Activated T-cell treated with anti-CD3 and anti-CD28 coated beads, Interleukin-2, amount 50 U/mL, for 24 hours (primary cell): Measurements from ENCODE around the gene CARD19.

Experiments used
- DNase-seq: peaks from one replicate; pipeline ENCODE4 v3.0.0-alpha.2; 2020
- H3K27ac Mint-ChIP-seq: 2 replicates; pipeline ENCODE4 v1.8.0; 2020; ENCODE audit warnings: mild to moderate bottlenecking, mixed read lengths
- H3K27me3 Mint-ChIP-seq: 2 replicates; pipeline ENCODE4 v1.8.0; 2020; ENCODE audit warnings: mixed read lengths
- H3K36me3 Mint-ChIP-seq: 2 replicates; pipeline ENCODE4 v1.8.0; 2020; ENCODE audit warnings: low read depth, mixed read lengths
- H3K4me1 Mint-ChIP-seq: 2 replicates; pipeline ENCODE4 v1.8.0; 2020; ENCODE audit warnings: low read depth, mixed read lengths
- H3K4me3 Mint-ChIP-seq: 2 replicates; pipeline ENCODE4 v1.8.0; 2020; ENCODE audit warnings: mild to moderate bottlenecking, moderate library complexity, mixed read lengths
- H3K9me3 Mint-ChIP-seq: 2 replicates; pipeline ENCODE4 v1.8.0; 2020; ENCODE audit warnings: mixed read lengths

CARD19 gene

DNA sequence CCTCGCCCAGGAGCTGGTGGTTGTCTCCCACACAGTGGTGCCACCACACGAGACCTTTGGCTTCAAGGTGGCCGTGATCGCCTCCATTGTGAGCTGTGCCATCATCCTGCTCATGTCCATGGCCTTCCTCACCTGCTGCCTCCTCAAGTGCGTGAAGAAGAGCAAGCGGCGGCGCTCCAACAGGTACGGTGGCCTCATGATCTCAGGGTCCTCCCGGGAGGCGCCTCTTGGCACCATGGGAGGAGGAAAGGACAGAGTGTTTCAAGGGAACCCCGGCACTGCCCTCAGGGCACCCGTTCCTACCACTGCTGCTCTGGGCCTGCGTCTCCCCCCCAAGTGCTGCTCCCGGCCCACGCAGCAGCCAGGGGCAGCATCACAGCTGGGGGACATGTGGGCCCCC, 18.2 kb upstream of the CARD19 start:
- H3K36me3 Mint-ChIP-seq: peaks cover 57% of the 10 kb centered on the region
- H3K27ac Mint-ChIP-seq: peak overlapping the region; percentile 19
- no peak for DNase-seq

DNA sequence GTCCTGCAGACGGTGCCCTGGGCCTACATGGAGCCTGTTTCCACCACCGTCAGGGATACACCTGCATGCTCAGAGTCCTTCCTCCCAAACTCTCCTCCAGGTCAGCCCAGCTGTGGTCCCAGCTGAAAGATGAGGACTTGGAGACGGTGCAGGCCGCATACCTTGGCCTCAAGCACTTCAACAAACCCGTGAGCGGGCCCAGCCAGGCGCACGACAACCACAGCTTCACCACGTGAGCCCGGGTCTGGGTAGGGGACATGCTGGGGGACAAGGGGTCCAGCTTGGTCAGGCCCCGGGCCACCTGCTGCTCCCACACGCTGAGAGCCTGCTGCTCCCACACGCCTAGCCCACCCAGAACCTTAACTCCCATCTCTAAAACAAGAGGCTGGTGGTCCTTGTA, 16.6 kb upstream of the CARD19 start:
- no peak for DNase-seq
- Mint-ChIP-seq H3K27ac (peak overlapping the region; percentile 75), H3K4me3 (no peak overlapping the region)

More for the DNA sequence above, 18.2 kb upstream of the CARD19 start:
- H3K9me3 Mint-ChIP-seq: no peaks in the 10 kb centered on the region
- no peaks in the 10 kb centered on the region for H3K27me3 Mint-ChIP-seq
- H3K4me3 Mint-ChIP-seq: no peak overlapping the region
- H3K4me1 Mint-ChIP-seq: peaks cover 66% of the 10 kb centered on the region

DNA sequence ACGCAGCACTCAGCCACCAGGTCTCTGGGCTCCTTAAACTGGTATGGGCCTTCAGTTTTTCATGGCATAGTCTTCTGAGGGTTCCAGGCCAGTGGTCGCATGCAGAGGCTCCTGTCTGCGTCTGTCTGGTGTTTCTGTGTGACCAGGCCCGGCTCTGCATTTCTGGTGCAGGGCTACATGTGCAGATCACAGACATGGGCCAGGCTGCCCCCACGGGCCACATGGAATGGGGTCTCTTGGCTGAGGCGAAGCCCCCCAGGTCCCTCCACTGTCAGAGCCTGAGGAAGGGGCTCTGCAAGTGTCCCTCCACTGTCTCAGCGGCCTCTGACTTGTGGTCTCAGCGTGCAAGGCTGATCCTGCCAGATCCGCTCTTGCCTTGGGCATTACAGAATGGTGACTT, 15.6 kb upstream of the CARD19 start:
- peaks cover 56% of the 10 kb centered on the region for H3K4me1 Mint-ChIP-seq
- peaks cover 74% of the 10 kb centered on the region for H3K36me3 Mint-ChIP-seq

More for the DNA sequence above, 16.6 kb upstream of the CARD19 start:
- Mint-ChIP-seq H3K36me3 (peaks cover 68% of the 10 kb centered on the region), H3K27me3 (no peaks in the 10 kb centered on the region), H3K4me1 (peaks cover 65% of the 10 kb centered on the region), H3K9me3 (peaks cover 4% of the 10 kb centered on the region)

DNA sequence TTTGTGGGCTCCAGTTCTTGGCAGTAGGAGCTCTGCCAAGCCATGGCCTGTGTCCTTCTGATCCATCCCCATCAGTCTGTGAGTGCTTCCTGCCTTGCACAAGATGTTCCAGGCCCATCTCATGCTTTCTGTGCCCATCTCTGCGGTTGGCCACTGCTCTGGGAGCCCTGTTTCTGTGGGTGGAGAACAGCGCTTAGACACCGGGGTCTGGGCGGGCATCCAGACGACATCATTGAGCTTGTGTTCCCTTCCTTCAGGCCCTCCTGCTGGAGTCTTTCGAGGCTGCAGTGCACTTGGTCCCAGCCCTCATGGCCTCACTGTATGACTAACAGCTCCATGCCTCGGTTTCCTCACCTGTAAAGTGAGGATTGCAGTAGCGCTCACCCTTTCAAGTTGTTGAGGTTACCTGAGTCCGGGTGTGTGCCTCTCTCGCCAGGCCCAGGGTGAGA, 14.9 kb upstream of the CARD19 start:
- Mint-ChIP-seq H3K4me1 (peaks cover 55% of the 10 kb centered on the region), H3K27me3 (no peaks in the 10 kb centered on the region), H3K27ac (peak overlapping the region; percentile 95), H3K9me3 (peaks cover 8% of the 10 kb centered on the region), H3K36me3 (peaks cover 80% of the 10 kb centered on the region), H3K4me3 (no peak overlapping the region)
- peak; percentile 25 for DNase-seq

More for the DNA sequence above, 15.6 kb upstream of the CARD19 start:
- peak overlapping the region; percentile 56 for H3K27ac Mint-ChIP-seq
- H3K27me3 Mint-ChIP-seq: no peaks in the 10 kb centered on the region
- DNase-seq: peak; percentile 23
- H3K9me3 Mint-ChIP-seq: peaks cover 4% of the 10 kb centered on the region
- no peak overlapping the region for H3K4me3 Mint-ChIP-seq

DNA sequence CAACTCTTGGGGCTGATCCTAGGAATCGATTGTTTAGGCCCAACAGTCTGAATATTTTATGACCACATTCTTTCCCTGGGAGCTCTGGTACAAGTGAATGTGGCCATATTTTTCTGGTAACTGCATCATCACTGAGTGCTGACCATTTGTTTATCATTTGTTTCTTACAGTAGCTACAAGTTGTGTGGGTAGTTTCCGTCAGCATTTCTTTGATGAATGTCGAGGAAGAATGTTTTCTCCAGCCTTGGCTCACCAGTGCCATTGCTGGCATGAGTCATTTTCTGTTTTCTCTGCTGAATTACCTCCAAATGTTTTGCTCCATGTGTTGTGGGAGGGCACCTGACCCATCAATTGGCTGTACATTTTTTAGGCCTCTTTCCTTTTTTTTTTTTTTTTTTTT, 14.1 kb upstream of the CARD19 start:
- Mint-ChIP-seq H3K27ac (peak overlapping the region; percentile 95), H3K4me3 (no peak overlapping the region), H3K4me1 (peaks cover 53% of the 10 kb centered on the region), H3K27me3 (no peaks in the 10 kb centered on the region), H3K9me3 (peaks cover 8% of the 10 kb centered on the region), H3K36me3 (peaks cover 79% of the 10 kb centered on the region)
- DNase-seq: peak; percentile 15

DNA sequence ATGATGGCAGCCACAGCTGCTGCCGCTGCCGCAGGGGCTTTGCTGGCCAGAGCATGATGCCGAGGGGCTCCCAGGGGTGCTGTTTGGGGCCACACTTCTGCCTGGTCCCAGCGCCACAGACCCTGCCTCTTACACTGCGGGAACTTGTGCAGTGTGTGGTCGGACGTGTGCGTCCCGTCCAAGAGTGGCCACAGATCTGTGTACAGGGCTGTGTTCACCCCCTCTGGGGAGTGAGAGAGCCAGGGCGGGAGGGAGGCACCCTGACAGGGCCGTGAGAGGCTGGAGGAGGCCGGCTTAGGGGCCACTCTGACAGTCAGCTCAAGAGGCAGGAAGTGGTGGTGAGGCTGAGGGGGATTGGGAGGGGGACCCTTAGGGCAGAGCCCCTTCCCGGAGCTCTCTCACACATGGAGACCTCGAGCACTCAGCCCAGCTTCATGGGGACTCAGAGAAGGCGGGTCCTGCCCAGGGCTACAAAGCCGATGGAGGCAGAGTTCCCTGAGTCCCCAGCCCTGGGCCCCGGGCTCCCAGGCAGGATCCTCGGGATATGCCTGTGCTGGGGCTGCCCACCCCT, 13.1 kb upstream of the CARD19 start:
- peak; percentile 51 for DNase-seq
- no peaks in the 10 kb centered on the region for H3K27me3 Mint-ChIP-seq
- peaks cover 45% of the 10 kb centered on the region for H3K4me1 Mint-ChIP-seq
- H3K9me3 Mint-ChIP-seq: peaks cover 8% of the 10 kb centered on the region
- peak overlapping the region; percentile 57 for H3K4me3 Mint-ChIP-seq
- peaks cover 77% of the 10 kb centered on the region for H3K36me3 Mint-ChIP-seq
- peak overlapping the region; percentile 95 for H3K27ac Mint-ChIP-seq

DNA sequence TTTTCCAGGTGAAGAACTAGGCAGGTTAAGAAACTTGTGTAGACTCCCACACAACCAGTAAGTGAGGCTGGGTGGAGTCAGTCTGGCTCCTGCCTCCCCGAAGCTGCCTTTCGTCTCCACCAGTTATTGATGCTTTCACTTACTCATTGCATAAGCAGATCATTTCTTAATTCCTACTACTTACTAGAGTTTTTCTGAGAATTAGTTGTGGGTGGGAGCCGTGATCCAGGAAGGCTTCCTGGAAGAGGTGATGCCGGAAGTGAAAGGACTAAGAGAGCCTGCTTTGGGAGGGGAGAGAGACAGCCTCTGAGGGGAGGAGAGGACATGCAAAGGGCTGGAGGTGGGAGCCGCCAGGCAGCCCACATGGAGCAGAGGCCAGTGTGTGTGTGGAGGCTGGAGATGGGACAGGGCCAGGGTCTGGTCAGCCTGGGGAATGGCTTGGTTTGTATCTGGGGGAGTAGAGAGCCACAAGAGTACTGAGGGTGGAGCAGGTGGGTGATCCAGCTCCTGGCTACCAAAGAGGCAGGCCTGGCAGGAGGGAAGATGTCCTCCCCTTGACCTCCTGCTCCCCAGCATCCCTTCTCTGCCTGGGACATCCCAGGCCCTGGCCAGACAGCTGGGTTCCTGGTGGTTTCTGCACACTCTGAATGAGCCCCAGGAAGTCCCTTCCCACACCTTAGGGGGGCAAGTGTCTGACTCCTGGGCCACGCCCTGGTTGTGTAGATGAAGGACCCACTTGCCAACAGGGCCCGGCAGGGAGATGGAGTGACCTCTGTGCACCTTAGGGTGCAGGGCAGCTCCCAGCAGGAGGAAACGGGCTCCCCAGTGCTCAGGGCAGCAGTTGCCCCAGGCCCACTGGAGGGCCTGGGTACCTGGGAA, 12.2 kb upstream of the CARD19 start:
- Mint-ChIP-seq H3K27ac (peak overlapping the region; percentile 95), H3K4me1 (peaks cover 49% of the 10 kb centered on the region), H3K27me3 (no peaks in the 10 kb centered on the region), H3K36me3 (peaks cover 81% of the 10 kb centered on the region), H3K9me3 (peaks cover 8% of the 10 kb centered on the region), H3K4me3 (peak overlapping the region; percentile 57)
- DNase-seq: peak; percentile 57

DNA sequence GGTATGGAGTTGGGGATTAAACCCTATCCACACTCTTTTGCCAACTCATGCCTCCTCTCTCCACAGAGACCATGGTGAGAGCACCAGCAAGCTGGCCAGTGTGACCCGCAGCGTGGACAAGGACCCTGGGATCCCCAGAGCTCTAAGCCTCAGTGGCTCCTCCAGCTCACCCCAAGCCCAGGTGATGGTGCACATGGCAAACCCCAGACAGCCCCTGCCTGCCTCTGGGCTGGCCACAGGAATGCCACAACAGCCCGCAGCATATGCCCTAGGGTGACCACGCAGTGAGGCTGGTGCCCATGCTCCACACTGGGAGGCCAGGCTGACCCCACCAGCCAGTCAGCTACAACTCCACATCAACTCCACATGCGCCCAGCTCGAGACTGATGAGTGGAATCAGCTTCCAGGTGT, 11.5 kb upstream of the CARD19 start:
- Mint-ChIP-seq H3K27me3 (no peaks in the 10 kb centered on the region), H3K9me3 (peaks cover 8% of the 10 kb centered on the region), H3K36me3 (peaks cover 80% of the 10 kb centered on the region), H3K4me3 (no peak overlapping the region), H3K27ac (peak overlapping the region; percentile 95), H3K4me1 (peaks cover 55% of the 10 kb centered on the region)
- peak; percentile 28 for DNase-seq

DNA sequence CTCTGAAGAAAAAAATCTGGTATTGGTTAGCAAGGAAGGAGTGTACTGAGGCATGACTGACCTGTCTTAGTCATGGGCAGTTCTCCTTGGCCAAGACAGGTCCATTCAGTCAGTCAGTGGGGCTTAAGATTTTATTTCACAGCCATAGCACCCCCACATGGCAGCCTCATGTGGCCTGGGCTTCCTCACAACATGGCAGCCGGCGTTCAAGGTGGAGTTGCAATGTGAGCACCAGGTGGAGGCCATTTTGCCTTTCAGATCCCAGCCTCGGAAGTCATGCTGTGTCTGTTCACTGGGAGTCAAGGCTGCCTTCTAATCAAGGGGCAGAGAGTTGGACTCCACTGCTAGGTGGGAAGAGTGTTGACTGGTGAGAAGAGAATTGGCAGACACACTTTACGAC, 10.3 kb upstream of the CARD19 start:
- Mint-ChIP-seq H3K4me1 (peaks cover 65% of the 10 kb centered on the region), H3K4me3 (no peak overlapping the region), H3K27me3 (no peaks in the 10 kb centered on the region), H3K9me3 (peaks cover 18% of the 10 kb centered on the region), H3K36me3 (peaks cover 80% of the 10 kb centered on the region), H3K27ac (peak overlapping the region; percentile 77)
- DNase-seq: peak; percentile 30

DNA sequence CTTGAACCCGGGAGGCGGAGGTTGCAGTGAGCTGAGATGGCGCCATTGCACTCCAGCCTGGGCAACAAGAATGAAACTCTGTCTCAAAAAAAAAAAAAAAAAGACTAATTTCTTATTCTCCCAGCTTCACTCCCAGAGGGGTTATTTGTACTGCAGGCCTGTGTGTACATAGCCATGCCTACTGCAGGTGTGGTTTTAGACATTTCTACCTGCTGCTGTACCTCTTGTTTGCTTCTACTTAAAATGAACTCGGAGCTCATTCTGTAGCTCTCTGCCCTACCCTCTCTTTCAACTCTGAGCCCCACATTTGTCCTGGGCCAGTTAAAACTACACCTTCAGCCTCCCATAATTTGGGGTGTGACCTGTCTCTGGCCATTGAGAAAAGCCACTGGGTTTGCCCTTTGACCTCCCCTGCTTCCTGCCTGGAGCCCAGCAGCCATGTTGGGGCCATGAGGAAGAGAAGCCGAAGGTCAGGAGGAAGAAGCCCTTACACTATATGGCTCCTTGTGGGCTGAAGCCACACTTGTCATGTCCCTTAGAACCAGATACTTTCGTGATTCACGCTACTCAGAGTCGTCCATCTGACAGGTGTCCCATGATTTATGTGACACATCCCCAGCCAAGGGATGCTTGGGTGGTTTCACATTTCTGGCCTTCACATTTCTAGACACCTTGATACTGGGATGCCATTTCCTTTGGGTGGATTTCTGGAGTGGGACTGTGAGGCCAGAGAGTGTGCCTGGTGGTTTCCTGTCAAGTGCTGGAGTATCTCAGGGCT, 9.4 kb upstream of the CARD19 start:
- peak; percentile 24 for DNase-seq
- Mint-ChIP-seq H3K9me3 (peaks cover 24% of the 10 kb centered on the region), H3K4me1 (peaks cover 66% of the 10 kb centered on the region), H3K27me3 (no peaks in the 10 kb centered on the region), H3K4me3 (no peak overlapping the region), H3K27ac (peak overlapping the region; percentile 56), H3K36me3 (peaks cover 76% of the 10 kb centered on the region)

DNA sequence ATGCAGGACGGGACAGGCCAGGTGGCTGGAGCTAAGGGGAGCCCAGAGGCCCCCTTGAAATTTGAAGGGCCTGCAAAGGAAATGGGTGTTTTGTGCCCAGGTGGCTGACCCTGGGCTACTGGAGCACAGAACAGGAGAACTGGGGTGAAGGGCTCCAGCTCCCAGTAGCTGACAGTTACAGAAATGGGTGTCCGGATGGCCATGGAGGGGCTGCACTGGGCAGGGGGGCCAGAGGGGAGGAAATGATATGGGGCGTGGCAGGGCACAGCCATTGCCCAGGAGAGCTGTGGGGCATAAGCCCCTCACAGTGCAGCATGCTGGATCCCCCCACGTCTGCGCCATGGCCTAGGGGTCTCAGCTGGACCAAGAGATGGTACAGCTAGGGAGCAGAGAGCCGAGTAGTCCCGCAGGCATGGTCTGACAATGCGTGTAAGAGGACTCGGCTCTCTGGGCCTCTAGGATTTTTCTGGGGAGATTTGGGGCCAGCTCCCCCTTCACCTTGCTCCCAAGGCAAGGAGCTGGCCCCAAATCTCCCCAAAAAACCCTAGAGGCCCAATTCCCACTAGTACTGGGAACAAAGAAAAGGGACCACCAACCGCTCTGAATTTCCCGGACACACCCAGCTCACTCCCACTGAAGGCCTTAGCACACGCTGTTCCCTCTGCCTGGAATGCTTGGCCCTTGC, 7.9 kb upstream of the CARD19 start:
- Mint-ChIP-seq H3K4me1 (peaks cover 68% of the 10 kb centered on the region), H3K36me3 (peaks cover 68% of the 10 kb centered on the region), H3K9me3 (peaks cover 24% of the 10 kb centered on the region), H3K27me3 (no peaks in the 10 kb centered on the region), H3K27ac (peak overlapping the region; percentile 55), H3K4me3 (no peak overlapping the region)
- DNase-seq: peak; percentile 15

DNA sequence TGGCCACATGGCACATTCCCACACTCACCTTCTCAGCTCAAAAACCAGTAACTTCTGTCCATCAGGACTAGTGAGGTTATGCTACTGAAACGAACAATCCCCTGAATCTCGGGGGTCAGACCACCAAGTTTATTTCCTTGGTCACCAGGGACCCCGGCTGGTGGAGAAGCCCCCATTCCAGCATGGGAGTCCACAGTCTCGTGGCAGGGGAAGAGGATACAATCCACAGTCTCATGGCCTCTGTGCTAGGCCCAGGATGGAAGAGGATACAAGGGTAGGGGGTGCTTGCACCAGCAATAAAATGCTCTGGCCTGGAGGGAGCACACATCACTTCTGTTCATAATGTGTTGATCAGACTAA, 7.4 kb upstream of the CARD19 start:
- Mint-ChIP-seq H3K27ac (peak overlapping the region; percentile 45), H3K27me3 (no peaks in the 10 kb centered on the region), H3K4me3 (no peak overlapping the region), H3K36me3 (peaks cover 65% of the 10 kb centered on the region), H3K9me3 (peaks cover 22% of the 10 kb centered on the region), H3K4me1 (peaks cover 69% of the 10 kb centered on the region)
- DNase-seq: peak; percentile 24

DNA sequence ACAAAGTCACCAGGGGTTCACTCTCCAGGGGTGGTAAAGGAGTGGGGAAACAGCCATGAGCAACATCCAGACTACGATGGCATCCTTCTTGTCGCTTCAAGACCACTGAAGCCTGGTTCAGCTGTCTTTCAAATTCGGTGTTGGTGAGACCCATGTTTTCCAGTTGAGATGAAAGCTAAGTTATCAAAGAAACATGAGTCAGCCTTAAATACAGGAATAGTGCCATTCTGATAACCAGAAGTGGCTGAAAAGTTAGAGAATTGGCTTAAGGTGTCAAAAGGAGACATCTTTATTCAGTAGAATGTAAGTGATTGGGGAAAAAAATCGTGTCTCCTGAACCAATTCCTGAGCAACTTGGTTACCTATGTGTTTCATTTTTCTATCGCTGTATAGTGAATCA, 7.0 kb upstream of the CARD19 start:
- Mint-ChIP-seq H3K4me3 (no peak overlapping the region), H3K9me3 (peaks cover 20% of the 10 kb centered on the region), H3K36me3 (peaks cover 61% of the 10 kb centered on the region), H3K4me1 (peaks cover 69% of the 10 kb centered on the region), H3K27me3 (no peaks in the 10 kb centered on the region), H3K27ac (peak overlapping the region; percentile 44)
- DNase-seq: no peak

DNA sequence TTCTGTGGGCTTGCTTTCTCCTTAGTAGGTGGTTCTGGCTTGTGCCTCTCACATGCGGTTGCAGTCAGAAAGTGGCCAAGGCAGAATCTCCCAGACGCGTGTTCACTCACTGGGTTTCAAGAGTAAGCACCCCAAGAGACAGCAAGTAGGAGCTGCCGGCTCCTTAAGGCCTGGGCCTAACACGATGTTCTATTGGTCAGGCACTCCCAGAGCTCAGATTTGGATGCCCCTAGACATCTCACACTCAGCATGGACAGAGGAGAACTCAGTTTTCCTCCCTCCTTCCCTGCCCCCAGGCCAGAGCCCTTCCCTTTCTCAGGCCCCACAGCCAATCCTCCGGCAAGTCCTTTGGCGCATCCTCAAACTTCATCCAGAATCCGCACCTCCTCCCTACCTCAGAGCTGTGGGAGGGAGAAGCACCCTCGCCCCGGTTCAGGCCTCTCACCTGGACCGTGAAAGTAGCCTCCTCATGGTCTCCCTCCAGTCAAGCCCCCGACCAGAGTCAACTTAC, 6.5 kb upstream of the CARD19 start:
- peaks cover 20% of the 10 kb centered on the region for H3K9me3 Mint-ChIP-seq
- H3K27ac Mint-ChIP-seq: peak overlapping the region; percentile 50
- DNase-seq: peak; percentile 25
- H3K4me3 Mint-ChIP-seq: no peak overlapping the region
- H3K4me1 Mint-ChIP-seq: peaks cover 73% of the 10 kb centered on the region
- peaks cover 56% of the 10 kb centered on the region for H3K36me3 Mint-ChIP-seq
- H3K27me3 Mint-ChIP-seq: no peaks in the 10 kb centered on the region
